ENCODE results near the gene FBXL7. TPM values are rescaled to one million over a fixed set of nuclear protein-coding genes. Genes with fewer than 3 reads are reported as not detected.

The FBXL7 gene
- total and polyA plus RNA-seq, 2 of the 8 experiments (the other 6 are each of a cell fraction or from before 2014, with no cell fraction given): 17.7 to 17.8 TPM

GRCh38 chr5:15521381-15522186, 21.6 kb downstream of the FBXL7 start (continued):
- TF ChIP-seq EGR1 (IDR thresholded peaks at IDR 0.05; ENCODE audit: borderline replicate concordance, low read depth, low read length) (no peak), CBX8 (IDR thresholded peaks at IDR 0.05; ENCODE audit: borderline replicate concordance, low read depth, low read length) (no peak), SIN3A (conservative IDR thresholded peaks at IDR 0.05 in 1 of 2, IDR thresholded peaks at IDR 0.05 in 1 of 2; ENCODE audit: low read depth in 1 of 2, low read length in 2 of 2) (no peak), FOSL1 (IDR thresholded peaks at IDR 0.05; ENCODE audit: insufficient read depth, low read depth, low read length) (no peak), ATF3 (IDR thresholded peaks at IDR 0.05; ENCODE audit: insufficient read depth, low read depth, low read length) (no peak), GABPA (IDR thresholded peaks at IDR 0.05; ENCODE audit: borderline replicate concordance, insufficient read depth, low read length) (no peak), HDAC2 (IDR thresholded peaks at IDR 0.05; ENCODE audit: borderline replicate concordance in 1 of 2, low read depth in 2 of 2, low read length in 2 of 2) (no peak), MAX (IDR thresholded peaks at IDR 0.05) (no peak)

All from H1 (cell line).